ENCODE data around the gene ABCC10.
A peak's percentile ranks its signal among the peaks of the same experiment; 100 is the strongest.

The ABCC10 gene

GRCh38 chr6:43471399-43471798 is 44.1 kb downstream of the ABCC10 start:
- no peak for DNase-seq

- no peak for DNase-seq
Observed at GRCh38 chr6:43472515-43472914, 45.2 kb downstream of the ABCC10 start.

- no peak for DNase-seq
Observed at GRCh38 chr6:43475516-43475915, 48.2 kb downstream of the ABCC10 start.

GRCh38 chr6:43476746-43477145 is 49.4 kb downstream of the ABCC10 start:
- no peak for DNase-seq

- DNase-seq = peak; percentile 89 to 98 (median 95)
Observed at GRCh38 chr6:43477235-43478007, 50.1 kb downstream of the ABCC10 start, which contains the start of gene TJAP1. TSS of gene TJAP1 (plus strand) at chr6:43477570. CDS start at chr6:43499002, 21,432 bp downstream.

GRCh38 chr6:43478008-43478372 is 50.6 kb downstream of the ABCC10 start:
- DNase-seq = no peak

GRCh38 chr6:43481075-43481474 is 53.7 kb downstream of the ABCC10 start:
- DNase-seq = no peak

- no peak for DNase-seq
Observed at GRCh38 chr6:43481591-43482236, 54.4 kb downstream of the ABCC10 start.

- no peak for DNase-seq
Observed at GRCh38 chr6:43488667-43489276, 61.4 kb downstream of the ABCC10 start.

- DNase-seq = no peak
Observed at GRCh38 chr6:43489277-43490072, 62.1 kb downstream of the ABCC10 start.

GRCh38 chr6:43490523-43490939 is 63.2 kb downstream of the ABCC10 start:
- no peak for DNase-seq

- no peak for DNase-seq
Observed at GRCh38 chr6:43491750-43492661, 64.7 kb downstream of the ABCC10 start.

- no peak for DNase-seq
Observed at GRCh38 chr6:43492673-43493072, 65.3 kb downstream of the ABCC10 start.

- DNase-seq = no peak
Observed at GRCh38 chr6:43493230-43493629, 65.9 kb downstream of the ABCC10 start.

- no peak for DNase-seq
Observed at GRCh38 chr6:43493833-43494232, 66.5 kb downstream of the ABCC10 start.

GRCh38 chr6:43494321-43494720 is 67.0 kb downstream of the ABCC10 start:
- no peak for DNase-seq

- DNase-seq = no peak
Observed at GRCh38 chr6:43494766-43495165, 67.4 kb downstream of the ABCC10 start.

GRCh38 chr6:43495409-43495941 is 68.1 kb downstream of the ABCC10 start:
- DNase-seq = no peak

- DNase-seq = no peak
Observed at GRCh38 chr6:43496370-43497128, 69.2 kb downstream of the ABCC10 start.

GRCh38 chr6:43497129-43497396 is 69.7 kb downstream of the ABCC10 start:
- DNase-seq = no peak

GRCh38 chr6:43497689-43498088 is 70.3 kb downstream of the ABCC10 start:
- DNase-seq = no peak
